ENCODE results near the gene HELT.
"Not testable (repeated sequence)": the region's sequence is repeated elsewhere in the genome, so short reads cannot be mapped to it uniquely, and the experiment has no call there.

The HELT gene

DNA sequence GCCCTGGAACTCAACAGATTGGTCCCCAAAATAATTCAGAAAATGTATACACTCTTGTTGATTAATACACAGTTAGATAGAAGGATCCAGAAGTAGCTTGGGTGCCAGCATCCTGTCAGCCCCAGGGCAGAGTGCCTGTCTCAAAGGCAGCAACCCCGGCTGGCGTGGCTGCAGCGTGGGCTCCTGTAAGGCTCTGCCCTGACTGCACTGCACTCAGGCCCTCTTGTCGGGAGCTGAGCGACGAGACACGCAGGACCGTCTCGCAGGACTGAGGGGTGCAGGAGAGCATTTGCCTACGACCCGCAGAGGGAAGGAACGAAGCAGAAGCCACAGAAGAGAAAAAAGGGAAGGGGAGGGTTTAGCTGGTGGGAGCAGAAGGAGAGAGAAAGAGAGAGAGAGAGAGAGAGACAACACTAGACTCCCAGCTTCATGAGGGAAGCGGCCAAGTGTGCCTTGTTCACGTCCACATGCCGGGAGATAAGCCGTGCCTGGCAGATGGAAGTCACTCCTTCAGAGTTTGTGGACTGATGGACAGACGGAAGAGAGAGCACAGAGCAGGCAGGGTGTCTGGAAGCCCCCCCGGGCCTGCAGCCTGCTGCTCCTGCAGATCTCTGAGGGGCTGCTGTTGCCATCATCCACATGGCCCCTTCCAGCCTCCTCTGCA is 38.7 kb upstream of the HELT start:
- no peak overlapping the region for H3K4me3 ChIP-seq (replicated peaks; ENCODE audit: low read depth, low read length)
- no peak for DNase-seq (ENCODE audit: extremely low read depth, low read depth)
- TF ChIP-seq, protein P1, sequence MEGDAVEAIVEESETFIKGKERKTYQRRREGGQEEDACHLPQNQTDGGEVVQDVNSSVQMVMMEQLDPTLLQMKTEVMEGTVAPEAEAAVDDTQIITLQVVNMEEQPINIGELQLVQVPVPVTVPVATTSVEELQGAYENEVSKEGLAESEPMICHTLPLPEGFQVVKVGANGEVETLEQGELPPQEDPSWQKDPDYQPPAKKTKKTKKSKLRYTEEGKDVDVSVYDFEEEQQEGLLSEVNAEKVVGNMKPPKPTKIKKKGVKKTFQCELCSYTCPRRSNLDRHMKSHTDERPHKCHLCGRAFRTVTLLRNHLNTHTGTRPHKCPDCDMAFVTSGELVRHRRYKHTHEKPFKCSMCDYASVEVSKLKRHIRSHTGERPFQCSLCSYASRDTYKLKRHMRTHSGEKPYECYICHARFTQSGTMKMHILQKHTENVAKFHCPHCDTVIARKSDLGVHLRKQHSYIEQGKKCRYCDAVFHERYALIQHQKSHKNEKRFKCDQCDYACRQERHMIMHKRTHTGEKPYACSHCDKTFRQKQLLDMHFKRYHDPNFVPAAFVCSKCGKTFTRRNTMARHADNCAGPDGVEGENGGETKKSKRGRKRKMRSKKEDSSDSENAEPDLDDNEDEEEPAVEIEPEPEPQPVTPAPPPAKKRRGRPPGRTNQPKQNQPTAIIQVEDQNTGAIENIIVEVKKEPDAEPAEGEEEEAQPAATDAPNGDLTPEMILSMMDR (IDR thresholded peaks at IDR 0.05; ENCODE audit: low read depth, low read length, missing control alignments), result no peak

DNA sequence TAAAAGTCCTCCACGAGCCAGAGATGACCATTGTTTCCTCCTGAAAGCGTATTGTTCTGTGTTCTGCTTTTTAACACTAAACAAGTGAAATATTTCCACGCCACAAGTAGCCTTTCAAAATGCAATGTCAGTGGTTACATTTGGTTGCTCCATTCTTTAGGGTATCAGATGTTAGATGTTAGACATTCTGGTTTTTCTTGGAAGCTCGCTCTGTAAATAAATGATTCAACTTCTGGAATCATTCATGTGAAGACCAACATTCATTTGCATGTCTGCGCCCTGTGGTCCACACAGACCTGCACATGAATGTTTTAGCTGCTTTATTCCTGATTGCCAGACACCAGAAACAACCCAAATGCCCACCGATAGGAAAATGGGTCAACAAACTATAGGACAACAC is 38.0 kb upstream of the HELT start:
- TF ChIP-seq, protein P1 (IDR thresholded peaks at IDR 0.05; ENCODE audit: low read depth, low read length, missing control alignments), result no peak
- H3K4me3 ChIP-seq (replicated peaks; ENCODE audit: low read depth, low read length), result no peak overlapping the region
- DNase-seq (ENCODE audit: extremely low read depth, low read depth), result no peak

GRCh38 chr4:184983672-184984356 is 34.5 kb upstream of the HELT start:
- no peak overlapping the region for H3K4me3 ChIP-seq (replicated peaks; ENCODE audit: low read depth, low read length)
- TF ChIP-seq, protein P1 (IDR thresholded peaks at IDR 0.05; ENCODE audit: low read depth, low read length, missing control alignments), result peak; percentile 13
- peak; percentile 7 for DNase-seq (ENCODE audit: extremely low read depth, low read depth)

- no peak overlapping the region for H3K4me3 ChIP-seq (replicated peaks; ENCODE audit: low read depth, low read length)
- TF ChIP-seq, protein P1 (IDR thresholded peaks at IDR 0.05; ENCODE audit: low read depth, low read length, missing control alignments), result no peak
- no peak for DNase-seq (ENCODE audit: extremely low read depth, low read depth)
These were observed 30.7 kb upstream of the HELT start for GRCh38 chr4:184987493-184988031.

- H3K4me3 ChIP-seq (replicated peaks; ENCODE audit: low read depth, low read length), result no peak overlapping the region
- TF ChIP-seq, protein P1 (IDR thresholded peaks at IDR 0.05; ENCODE audit: low read depth, low read length, missing control alignments), result no peak
- DNase-seq (ENCODE audit: extremely low read depth, low read depth), result no peak
These were observed 29.7 kb upstream of the HELT start for GRCh38 chr4:184988611-184989010.

GRCh38 chr4:184989283-184989682 is 29.0 kb upstream of the HELT start:
- DNase-seq (ENCODE audit: extremely low read depth, low read depth); H3K4me3 ChIP-seq (replicated peaks; ENCODE audit: low read depth, low read length): not testable (repeated sequence)

DNA sequence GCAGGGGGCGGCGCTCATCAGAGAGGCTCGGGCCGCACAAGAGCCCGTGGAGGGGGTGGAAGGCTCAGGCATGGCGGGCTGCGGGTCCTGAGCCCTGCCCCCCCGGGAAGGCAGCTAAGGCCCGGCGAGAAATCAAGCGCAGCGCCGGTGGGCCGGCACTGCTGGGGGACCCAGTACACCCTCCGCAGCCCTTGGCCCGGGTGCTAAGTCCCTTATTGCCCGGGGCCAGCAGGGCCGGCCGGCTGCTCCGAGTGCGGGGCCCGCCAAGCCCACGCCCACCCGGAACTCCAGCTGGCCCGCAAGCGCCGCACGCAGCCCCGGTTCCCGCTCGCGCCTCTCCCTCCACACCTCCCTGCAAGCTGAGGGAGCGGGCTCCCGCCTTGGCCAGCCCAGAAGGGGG is 28.2 kb upstream of the HELT start:
- not testable (repeated sequence) for DNase-seq (ENCODE audit: extremely low read depth, low read depth); H3K4me3 ChIP-seq (replicated peaks; ENCODE audit: low read depth, low read length)

Data from HFF-Myc (cell line).